Mesenchymal stem cell (in vitro differentiated cells and primary cell): ENCODE results near the gene PPP1R36.

Experiments used
- DNase-seq: peaks from one replicate; pipeline ENCODE4 v3.0.0-alpha.2; 2013
- H2AFZ ChIP-seq: one replicate; pipeline ENCODE4 v1.6.1; 2013; ENCODE audit warnings: low read depth, mild to moderate bottlenecking, control low read depth, inconsistent platforms, low read length, moderate library complexity
- H2AK5ac ChIP-seq: 2 replicates; pipeline ENCODE4 v1.6.1; 2013; ENCODE audit warnings: low read length, moderate library complexity, mild to moderate bottlenecking, inconsistent platforms; ENCODE audit not compliant: severe bottlenecking
- H2BK120ac ChIP-seq: one replicate; pipeline ENCODE4 v1.6.1; 2013; ENCODE audit warnings: low read depth, mild to moderate bottlenecking, inconsistent platforms, low read length, moderate library complexity
- H2BK12ac ChIP-seq, 2 experiments: one replicate each; pipeline ENCODE4 v1.6.1; 2013; ENCODE audit warnings: inconsistent platforms in 2 of 2, low read length in 2 of 2, mild to moderate bottlenecking in 2 of 2, moderate library complexity in 2 of 2, control low read depth in 1 of 2
- H2BK15ac ChIP-seq: one replicate; pipeline ENCODE4 v1.6.1; 2013; ENCODE audit warnings: mild to moderate bottlenecking, low read depth, inconsistent platforms; ENCODE audit not compliant: poor library complexity, severe bottlenecking
- H2BK5ac ChIP-seq: 2 replicates; pipeline ENCODE4 v1.6.1; 2013; ENCODE audit warnings: low read depth, mild to moderate bottlenecking, low read length, control low read depth, inconsistent platforms; ENCODE audit not compliant: poor library complexity, severe bottlenecking
- H3K14ac ChIP-seq, 2 experiments: one replicate each; pipeline ENCODE4 v1.6.1; 2013; ENCODE audit warnings: inconsistent platforms in 2 of 2, low read length in 2 of 2, control low read depth in 1 of 2, mild to moderate bottlenecking in 1 of 2, moderate library complexity in 1 of 2
- H3K18ac ChIP-seq, 2 experiments: one replicate each; pipeline ENCODE4 v1.6.1; 2013; ENCODE audit warnings: inconsistent platforms in 2 of 2, low read length in 2 of 2, control low read depth in 1 of 2, low read depth in 1 of 2, mild to moderate bottlenecking in 1 of 2
- H3K23ac ChIP-seq, 2 experiments: one replicate each; pipeline ENCODE4 v1.6.1; 2013; ENCODE audit warnings: inconsistent platforms in 2 of 2, low read length in 2 of 2, mild to moderate bottlenecking in 2 of 2, moderate library complexity in 2 of 2, control low read depth in 1 of 2
- H3K27ac ChIP-seq: 2 replicates; pipeline ENCODE4 v1.5.1; 2013; ENCODE audit warnings: mild to moderate bottlenecking, moderate library complexity, low read length, control low read depth, inconsistent platforms; ENCODE audit not compliant: poor library complexity, severe bottlenecking
- H3K27me3 ChIP-seq, 2 experiments: 2 replicates each; pipeline versions ENCODE4 v1.6.1 to v1.7.0; 2013; ENCODE audit warnings: low read length in 2 of 2, mild to moderate bottlenecking in 2 of 2, moderate library complexity in 2 of 2, control low read depth in 1 of 2, inconsistent platforms in 1 of 2; ENCODE audit not compliant: control insufficient read depth in 1 of 2, insufficient read depth in 1 of 2
- H3K36me3 ChIP-seq, 2 experiments: 2 replicates each; pipeline versions ENCODE4 v1.6.1 to v1.7.0; 2013; ENCODE audit warnings: low read length in 2 of 2, control low read depth in 1 of 2, inconsistent platforms in 1 of 2, low read depth in 1 of 2, mild to moderate bottlenecking in 1 of 2; ENCODE audit not compliant: insufficient read depth in 2 of 2, control insufficient read depth in 1 of 2
- H3K4ac ChIP-seq, 2 experiments: one replicate each; pipeline ENCODE4 v1.6.1; 2013; ENCODE audit warnings: inconsistent platforms in 2 of 2, low read length in 2 of 2, mild to moderate bottlenecking in 2 of 2, moderate library complexity in 2 of 2, control low read depth in 1 of 2, low read depth in 1 of 2
- H3K4me1 ChIP-seq: 2 replicates; pipeline ENCODE4 v1.6.1; 2013; ENCODE audit warnings: low read depth, low read length, control low read depth; ENCODE audit not compliant: control insufficient read depth, insufficient read depth
- H3K4me2 ChIP-seq: 2 replicates; pipeline ENCODE4 v1.6.1; 2013; ENCODE audit warnings: low read length, mild to moderate bottlenecking, inconsistent platforms; ENCODE audit not compliant: poor library complexity, severe bottlenecking
- H3K4me3 ChIP-seq, 2 experiments: 2 replicates each; pipeline versions ENCODE4 v1.5.1 to v1.7.0; 2013; ENCODE audit warnings: low read length in 2 of 2, mild to moderate bottlenecking in 2 of 2, control low read depth in 1 of 2, low read depth in 1 of 2; ENCODE audit not compliant: insufficient read depth in 1 of 2
- H3K79me1 ChIP-seq: replicated peaks from 2 replicates; pipeline ENCODE4 v1.6.1; 2013; ENCODE audit warnings: mild to moderate bottlenecking, control low read depth, low read length, inconsistent platforms; ENCODE audit not compliant: poor library complexity, severe bottlenecking
- H3K9ac ChIP-seq: 2 replicates; pipeline ENCODE4 v1.7.0; 2013; ENCODE audit warnings: mild to moderate bottlenecking, low read length, moderate library complexity
- H3K9me3 ChIP-seq: 2 replicates; pipeline ENCODE4 v1.7.0; 2013; ENCODE audit warnings: mild to moderate bottlenecking, low read length; ENCODE audit not compliant: control insufficient read depth
- H4K8ac ChIP-seq: one replicate; pipeline ENCODE4 v1.6.1; 2013; ENCODE audit warnings: inconsistent platforms, mild to moderate bottlenecking, low read length, moderate library complexity
- H4K91ac ChIP-seq: one replicate; pipeline ENCODE4 v1.6.1; 2013; ENCODE audit warnings: mild to moderate bottlenecking, low read length, inconsistent platforms
- WGBS: methylation state at CpG from one replicate; pipeline ENCODE4 v1.1.7; 2013; ENCODE audit warnings: mixed read lengths; 5-methylcytosine and 5-hydroxymethylcytosine counted together

The PPP1R36 gene

DNA sequence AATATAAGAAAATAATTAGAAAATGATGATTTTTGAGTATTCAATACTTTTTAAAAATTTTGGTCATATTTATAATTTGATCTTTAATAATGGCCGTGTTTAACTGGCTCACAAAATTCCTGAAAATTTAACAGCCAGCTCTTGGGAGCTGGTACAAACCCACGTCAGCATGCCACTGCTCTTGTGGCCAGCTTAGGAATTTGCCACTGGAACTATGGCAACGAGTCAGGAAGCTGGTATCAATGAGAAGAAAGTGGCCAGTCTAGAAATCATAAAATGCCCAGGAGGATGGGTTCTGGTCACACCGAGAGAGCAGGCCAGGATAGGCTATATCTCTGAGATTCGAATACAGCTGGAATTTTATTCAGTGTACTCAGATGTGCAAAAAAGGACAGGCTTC, 82.3 kb downstream of the PPP1R36 start:
- 87% methylated on average over 5 of the region's 5 CpGs for WGBS
- no peak overlapping the region for H4K8ac ChIP-seq
- no peaks in the 10 kb centered on the region for H3K36me3 ChIP-seq
- no peak overlapping the region for H3K4me3 ChIP-seq
- H2AK5ac ChIP-seq, result no peak overlapping the region
- no peak overlapping the region for H3K27ac ChIP-seq
- H2BK120ac ChIP-seq, result no peak overlapping the region
- no peak overlapping the region for H3K4me2 ChIP-seq
- no peak overlapping the region for H3K4ac ChIP-seq
- H3K4me1 ChIP-seq, result peaks cover 6% of the 10 kb centered on the region
- no peak for DNase-seq
- H3K27me3 ChIP-seq, result no peaks in the 10 kb centered on the region
- H2BK5ac ChIP-seq, result no peak overlapping the region
- H3K18ac ChIP-seq, result no peak overlapping the region
- no peak overlapping the region for H3K9ac ChIP-seq
- no peak overlapping the region for H4K91ac ChIP-seq
- no peak overlapping the region for H2BK12ac ChIP-seq
- H3K14ac ChIP-seq, result no peak overlapping the region
- no peak overlapping the region for H2AFZ ChIP-seq
- no peak overlapping the region for H3K23ac ChIP-seq
- H2BK15ac ChIP-seq, result no peak overlapping the region
- H3K79me1 ChIP-seq, result no peaks in the 10 kb centered on the region
- no peaks in the 10 kb centered on the region for H3K9me3 ChIP-seq

- Histone ChIP-seq H2BK120ac (no peak overlapping the region), H2BK12ac (no peak overlapping the region), H3K36me3 (no peaks in the 10 kb centered on the region), H2AK5ac (no peak overlapping the region), H4K8ac (peak overlapping the region; percentile 24), H3K4me3 (no peak overlapping the region), H3K79me1 (no peaks in the 10 kb centered on the region), H3K4me2 (no peak overlapping the region), H3K4ac (no peak overlapping the region), H3K23ac (no peak overlapping the region), H3K4me1 (peaks cover 10% of the 10 kb centered on the region), H3K9me3 (no peaks in the 10 kb centered on the region), H4K91ac (peak overlapping the region; percentile 72), H3K14ac (no peak overlapping the region), H2BK5ac (no peak overlapping the region), H2BK15ac (no peak overlapping the region), H3K9ac (no peak overlapping the region), H3K27me3 (no peaks in the 10 kb centered on the region), H2AFZ (peak overlapping the region; percentile 65), H3K18ac (peak overlapping the region; percentile 29 to 89), H3K27ac (no peak overlapping the region)
- no peak for DNase-seq
- 88% methylated on average over 2 of the region's 2 CpGs for WGBS
Observed at GRCh38 chr14:64634558-64634957, 84.8 kb downstream of the PPP1R36 start.

DNA sequence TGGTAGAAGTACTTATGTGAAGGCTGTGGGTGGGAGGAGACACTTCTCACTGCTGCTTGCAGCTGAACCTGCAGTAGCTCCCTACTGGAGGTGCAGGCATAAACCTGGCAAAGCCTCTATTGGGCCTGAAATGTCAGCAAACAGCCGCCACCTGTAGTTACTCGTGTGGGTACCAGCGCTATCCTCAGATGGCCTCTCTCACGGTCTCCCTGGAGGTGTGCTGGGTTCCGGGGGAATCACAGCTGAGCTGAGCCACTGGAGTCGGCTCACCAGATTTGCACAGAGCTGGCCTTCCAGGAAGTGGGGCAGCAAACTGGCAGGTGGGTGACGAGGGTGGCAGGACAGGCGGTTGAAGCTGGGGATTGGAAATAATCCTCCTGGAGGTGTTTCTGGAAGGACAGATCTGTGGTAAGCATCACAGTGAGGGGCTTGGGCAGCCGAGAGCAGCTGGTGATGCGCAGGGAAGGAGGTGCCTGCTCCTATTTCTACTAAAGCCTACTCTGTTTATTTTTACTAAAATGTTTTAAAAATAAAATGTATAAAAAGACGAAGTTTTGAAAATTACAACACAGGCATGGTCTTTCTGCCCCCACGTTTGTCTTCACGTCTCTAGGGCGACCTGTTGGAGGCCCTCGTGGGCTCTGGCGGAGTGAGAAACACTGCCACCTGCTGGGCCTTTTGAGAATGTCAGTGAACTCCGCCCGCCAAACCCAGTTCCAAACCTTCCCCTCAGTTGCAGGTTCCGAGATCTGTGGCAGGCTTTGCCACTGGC, 86.6 kb downstream of the PPP1R36 start:
- Histone ChIP-seq H3K9me3 (no peaks in the 10 kb centered on the region), H3K4me3 (no peak overlapping the region), H3K79me1 (no peaks in the 10 kb centered on the region), H2AK5ac (peak overlapping the region; percentile 10), H3K4me1 (peaks cover 15% of the 10 kb centered on the region), H3K9ac (no peak overlapping the region), H3K27me3 (no peaks in the 10 kb centered on the region), H3K4me2 (no peak overlapping the region), H2BK120ac (no peak overlapping the region), H3K27ac (no peak overlapping the region), H3K23ac (no peak overlapping the region), H3K14ac (no peak overlapping the region), H2BK12ac (peak overlapping the region; percentile 18 to 87), H3K18ac (peak overlapping the region; percentile 1 to 44), H3K36me3 (no peaks in the 10 kb centered on the region), H2BK15ac (no peak overlapping the region), H2AFZ (peak overlapping the region; percentile 6), H4K8ac (peak overlapping the region; percentile 47), H3K4ac (peak overlapping the region in 1 of 2 experiments; percentile 60), H4K91ac (peak overlapping the region; percentile 3), H2BK5ac (no peak overlapping the region)
- DNase-seq, result peak; percentile 73
- WGBS, result 38% methylated on average over 17 of the region's 19 CpGs

DNA sequence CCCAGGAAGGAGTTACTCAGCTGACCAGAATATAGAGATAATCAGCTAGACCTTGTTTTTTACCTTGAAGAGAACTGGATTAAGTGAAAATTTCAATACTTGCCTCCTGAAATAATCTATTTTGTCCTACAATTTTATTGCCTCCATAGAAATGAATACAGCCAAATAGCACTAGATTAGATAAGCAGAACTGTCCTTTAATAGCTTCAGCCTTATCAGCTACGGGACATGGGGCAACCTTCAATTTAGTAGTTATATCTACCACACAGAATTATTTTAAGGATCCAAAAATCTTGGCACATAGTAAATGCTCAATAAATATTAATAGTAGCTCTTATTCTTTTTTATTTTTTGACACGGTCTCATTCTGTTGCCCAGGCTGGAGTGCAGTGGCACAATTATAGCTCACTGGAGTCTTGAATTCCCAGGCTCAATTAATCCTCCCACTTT, 87.2 kb downstream of the PPP1R36 start:
- no peak overlapping the region for H3K4me3 ChIP-seq
- H2BK15ac ChIP-seq, result no peak overlapping the region
- H3K4me2 ChIP-seq, result no peak overlapping the region
- peak overlapping the region in 1 of 2 experiments; percentile 37 for H3K4ac ChIP-seq
- no peaks in the 10 kb centered on the region for H3K9me3 ChIP-seq
- H3K14ac ChIP-seq, result no peak overlapping the region
- no peak overlapping the region for H3K9ac ChIP-seq
- H3K4me1 ChIP-seq, result peaks cover 17% of the 10 kb centered on the region
- no peak overlapping the region for H4K91ac ChIP-seq
- H2BK5ac ChIP-seq, result no peak overlapping the region
- no peak for DNase-seq
- H3K18ac ChIP-seq, result peak overlapping the region in 1 of 2 experiments; percentile 39
- H2AFZ ChIP-seq, result no peak overlapping the region
- no peak overlapping the region for H2BK12ac ChIP-seq
- H2BK120ac ChIP-seq, result no peak overlapping the region
- H4K8ac ChIP-seq, result no peak overlapping the region
- peak overlapping the region; percentile 84 for H2AK5ac ChIP-seq
- H3K27ac ChIP-seq, result no peak overlapping the region
- no peaks in the 10 kb centered on the region for H3K27me3 ChIP-seq
- no peaks in the 10 kb centered on the region for H3K36me3 ChIP-seq
- WGBS, result 44% methylated on average over 2 of the region's 2 CpGs
- no peak overlapping the region for H3K23ac ChIP-seq
- H3K79me1 ChIP-seq, result no peaks in the 10 kb centered on the region
